ENCODE results near the gene PKP1.

The PKP1 gene

GRCh38 chr1:201334325-201335173 lies 51.2 kb downstream of the PKP1 start:
- H3K27ac ChIP-seq, result no peak overlapping the region
- TF ChIP-seq ZFX (IDR thresholded peaks at IDR 0.05; ENCODE audit: borderline replicate concordance) (no peak), CTCF (IDR thresholded peaks at IDR 0.05) (no peak)

GRCh38 chr1:201335174-201335870 lies 52.0 kb downstream of the PKP1 start:
- TF ChIP-seq CTCF (IDR thresholded peaks at IDR 0.05) (no peak), ZFX (IDR thresholded peaks at IDR 0.05; ENCODE audit: borderline replicate concordance) (no peak)
- H3K27ac ChIP-seq, result no peak overlapping the region

GRCh38 chr1:201335901-201336300 lies 52.6 kb downstream of the PKP1 start:
- TF ChIP-seq ZFX (IDR thresholded peaks at IDR 0.05; ENCODE audit: borderline replicate concordance) (no peak), CTCF (IDR thresholded peaks at IDR 0.05) (no peak)
- H3K27ac ChIP-seq, result no peak overlapping the region

- TF ChIP-seq ZFX (IDR thresholded peaks at IDR 0.05; ENCODE audit: borderline replicate concordance) (no peak), CTCF (IDR thresholded peaks at IDR 0.05) (no peak)
Measured at GRCh38 chr1:201336711-201337450, 53.6 kb downstream of the PKP1 start.

GRCh38 chr1:201341377-201341776 lies 58.1 kb downstream of the PKP1 start:
- TF ChIP-seq ZFX (IDR thresholded peaks at IDR 0.05; ENCODE audit: borderline replicate concordance) (no peak), CTCF (IDR thresholded peaks at IDR 0.05) (no peak)
- H3K27ac ChIP-seq, result no peak overlapping the region

More at GRCh38 chr1:201336711-201337450, 53.6 kb downstream of the PKP1 start:
- no peak overlapping the region for H3K27ac ChIP-seq

DNA sequence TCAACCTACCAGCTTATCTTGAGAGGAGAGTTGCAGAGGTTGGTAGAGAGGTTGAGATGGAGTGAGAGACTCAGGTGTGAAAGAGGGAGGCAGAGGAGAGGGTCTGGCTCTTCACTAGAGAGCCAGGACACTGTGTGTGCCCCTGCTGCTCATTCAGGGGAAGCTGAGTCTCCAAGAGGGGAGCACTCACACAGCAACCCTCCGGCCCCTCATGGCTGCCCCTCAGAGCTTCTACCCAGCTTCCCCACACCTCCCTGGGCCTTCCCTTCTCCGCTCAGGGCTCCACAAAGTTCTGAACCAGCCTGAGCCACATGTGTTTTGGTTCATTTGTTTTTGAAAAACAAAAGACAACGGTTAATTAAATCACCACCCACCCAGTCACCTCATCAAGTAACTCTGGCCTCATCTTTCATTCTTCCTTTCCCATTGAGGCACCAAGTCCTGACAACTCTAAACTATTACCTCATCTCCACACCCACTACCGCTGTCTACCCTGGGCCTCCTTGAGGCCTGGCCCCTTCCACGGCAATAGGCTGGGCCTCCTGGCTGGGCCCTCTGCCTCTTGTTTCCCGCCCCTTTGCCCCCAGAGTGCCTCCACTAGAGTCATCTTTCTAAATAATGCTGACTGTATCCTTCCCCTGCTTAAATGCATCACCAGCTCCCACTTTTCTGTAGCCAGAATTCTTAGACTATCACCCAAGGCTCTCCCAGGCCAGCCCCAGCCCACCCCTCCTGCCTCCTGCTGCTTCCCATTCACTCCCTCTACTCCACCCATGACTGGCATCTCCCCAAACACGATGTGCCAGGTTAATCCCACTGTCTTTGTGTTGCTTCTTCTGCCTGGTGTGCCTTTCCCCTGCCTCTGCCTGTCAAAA lies 61.1 kb downstream of the PKP1 start:
- H3K27ac ChIP-seq, result no peak overlapping the region
- TF ChIP-seq ZFX (IDR thresholded peaks at IDR 0.05; ENCODE audit: borderline replicate concordance) (no peak), CTCF (IDR thresholded peaks at IDR 0.05) (no peak)

Data from 22Rv1 (cell line).